DND-41 (cell line): ENCODE data around the gene RXRB.

ENCODE experiments used
- ATAC-seq: fragments of 200-7000 bp; cut with Tn5 transposase; 3 replicates; pipeline ENCODE4 v1.9.1; 2021; ENCODE audit warnings: low read depth; ENCODE audit not compliant: insufficient read depth
- DNase-seq: peaks from one replicate; pipeline ENCODE4 v3.0.0-alpha.2; 2020
- H2AFZ ChIP-seq: 2 replicates; pipeline ENCODE4 v1.6.0; 2012; ENCODE audit warnings: low read depth, low read length
- H3K27ac ChIP-seq: 2 replicates; pipeline ENCODE4 v1.5.1; 2012; ENCODE audit warnings: low read length, inconsistent platforms
- H3K27me3 ChIP-seq: fragments of 200-600 bp; sonication (generic); 2 replicates; pipeline ENCODE4 v1.6.0; 2012; ENCODE audit warnings: low read length, mild to moderate bottlenecking, inconsistent platforms; ENCODE audit not compliant: insufficient read depth, poor library complexity
- H3K36me3 ChIP-seq: 2 replicates; pipeline ENCODE4 v1.5.1; 2012; ENCODE audit warnings: low read length, inconsistent platforms; ENCODE audit not compliant: insufficient read depth
- H3K4me1 ChIP-seq: 2 replicates; pipeline ENCODE4 v1.5.1; 2012; ENCODE audit warnings: mild to moderate bottlenecking, low read length; ENCODE audit not compliant: insufficient read depth
- H3K4me2 ChIP-seq: 2 replicates; pipeline ENCODE4 v1.6.0; 2012; ENCODE audit warnings: mild to moderate bottlenecking, moderate library complexity, low read length, inconsistent platforms; ENCODE audit not compliant: insufficient read depth
- H3K4me3 ChIP-seq, 2 experiments: fragments of 200-600 bp in 1 of 2; shearing (Covaris generic) in 1 of 2; 2 replicates each; pipeline ENCODE4 v1.5.1; 2012 to 2016; ENCODE audit warnings: inconsistent platforms in 2 of 2, low read length in 2 of 2, mild to moderate bottlenecking in 2 of 2, low read depth in 1 of 2, moderate library complexity in 1 of 2
- H3K79me2 ChIP-seq: 2 replicates; pipeline ENCODE4 v1.6.0; 2012; ENCODE audit warnings: low read length, inconsistent platforms; ENCODE audit not compliant: insufficient read depth
- H3K9ac ChIP-seq: 2 replicates; pipeline ENCODE4 v1.6.0; 2012; ENCODE audit warnings: low read depth, mild to moderate bottlenecking, inconsistent platforms, low read length, moderate library complexity
- H3K9me3 ChIP-seq: 2 replicates; pipeline ENCODE4 v1.5.1; 2012; ENCODE audit warnings: low read length, moderate library complexity, mild to moderate bottlenecking, inconsistent platforms; ENCODE audit not compliant: insufficient read depth, severe bottlenecking
- H4K20me1 ChIP-seq: 2 replicates; pipeline ENCODE4 v1.6.0; 2012; ENCODE audit warnings: low read length; ENCODE audit not compliant: insufficient read depth
- CTCF ChIP-seq: IDR thresholded peaks from 2 replicates; pipeline ENCODE4 v1.5.1; 2012; ENCODE audit warnings: borderline replicate concordance, low read length, moderate library complexity, mild to moderate bottlenecking; ENCODE audit not compliant: poor library complexity, severe bottlenecking; ENCODE audit errors: extremely low read depth
- EZH2 ChIP-seq: IDR thresholded peaks from 3 replicates; pipeline ENCODE4 v1.6.1; 2012; ENCODE audit warnings: borderline replicate concordance, low read depth, mild to moderate bottlenecking, moderate library complexity, low read length, inconsistent platforms; ENCODE audit not compliant: severe bottlenecking

Gene RXRB

GRCh38 chr6:33202799-33203198 lies 2.3 kb upstream of the RXRB start:
- ATAC-seq (no peak), DNase-seq (no peak)
- Histone ChIP-seq H3K9ac (no peak overlapping the region), H3K4me2 (peak overlapping the region; percentile 80; the same call in 1 of the 2 replicates), H3K4me3 (no peak overlapping the region), H2AFZ (no peak overlapping the region), H3K27me3 (no peaks in the 10 kb centered on the region), H3K79me2 (peaks cover 54% of the 10 kb centered on the region), H3K9me3 (no peaks in the 10 kb centered on the region), H3K36me3 (peaks cover 38% of the 10 kb centered on the region), H3K27ac (no peak overlapping the region), H4K20me1 (peaks cover 15% of the 10 kb centered on the region), H3K4me1 (peaks cover 69% of the 10 kb centered on the region)
- TF ChIP-seq EZH2: no peak
- no peak for TF ChIP-seq CTCF

- peak overlapping the region; percentile 90; the same call in 1 of the 2 replicates for H3K9ac ChIP-seq
- H4K20me1 ChIP-seq: peaks cover 23% of the 10 kb centered on the region
- H3K36me3 ChIP-seq: peaks cover 47% of the 10 kb centered on the region
- TF ChIP-seq CTCF (no peak), EZH2 (no peak)
- H3K27ac ChIP-seq: no peak overlapping the region
- no peaks in the 10 kb centered on the region for H3K9me3 ChIP-seq
- peaks cover 59% of the 10 kb centered on the region for H3K79me2 ChIP-seq
- no peak for ATAC-seq
- no peaks in the 10 kb centered on the region for H3K27me3 ChIP-seq
- peak overlapping the region; percentile 58 to 60; a peak in 3 of 4 replicates for H3K4me3 ChIP-seq
- H3K4me2 ChIP-seq: peak overlapping the region; percentile 80
- peaks cover 65% of the 10 kb centered on the region for H3K4me1 ChIP-seq
- no peak overlapping the region for H2AFZ ChIP-seq
- DNase-seq: no peak
These were observed 1.5 kb upstream of the RXRB start for GRCh38 chr6:33201935-33202334.

GRCh38 chr6:33201147-33201545 lies 681 bp upstream of the RXRB start:
- peaks cover 59% of the 10 kb centered on the region for H3K79me2 ChIP-seq
- peak overlapping the region; percentile 99 for H3K27ac ChIP-seq
- peak overlapping the region; percentile 90 for H3K9ac ChIP-seq
- H3K36me3 ChIP-seq: peaks cover 53% of the 10 kb centered on the region
- peaks cover 65% of the 10 kb centered on the region for H3K4me1 ChIP-seq
- H3K9me3 ChIP-seq: no peaks in the 10 kb centered on the region
- DNase-seq (no peak), ATAC-seq (no peak)
- H2AFZ ChIP-seq: peak overlapping the region; percentile 82
- peak overlapping the region; percentile 80 for H3K4me2 ChIP-seq
- TF ChIP-seq CTCF: no peak
- TF ChIP-seq EZH2: no peak
- H4K20me1 ChIP-seq: peaks cover 25% of the 10 kb centered on the region
- no peaks in the 10 kb centered on the region for H3K27me3 ChIP-seq
- H3K4me3 ChIP-seq: peak overlapping the region; percentile 58 to 60; a peak in 3 of 4 replicates
